Esophagus (tissue), 2 donors: ENCODE data around the gene MED13. TPM values are rescaled to one million over a fixed set of nuclear protein-coding genes. Genes with fewer than 3 reads are reported as not detected.

Source experiments
- polyA plus RNA-seq, 2 donors: library from polyadenylated mRNA; stranded (reverse); fragments of 200-250 nt; gene quantifications; one replicate each; pipeline ENCODE4 v1.2.3, GENCODE V29; 2013
- donor health status: healthy with polysubstance abuse.
- donor health status: Bipolar disorder and iron deficiency.

The MED13 gene
- polyA plus RNA-seq, 2 donors = 6.5 to 7.1 TPM

Other genes with a start within 250 kb of the MED13 start
- 1 to 10 TPM; 1.4 to 1.7 TPM for gene BRIP1, start 201.8 kb downstream of the MED13 start, polyA plus RNA-seq
- gene INTS2, start 137.3 kb downstream of the MED13 start, polyA plus RNA-seq = 1 to 10 TPM; 2.1 to 2.3 TPM